HEK293 (cell line): ENCODE measurements around the gene STX4.
A peak's percentile ranks its signal among the peaks of the same experiment; 100 is the strongest.

Source experiments
- CTCF ChIA-PET: fragments of 350-600 bp; formaldehyde crosslinking; extraction: SDS; loops from one replicate; lab custom pipeline; 2021; ENCODE audit warnings: antibody characterized with exemption; lab: Yijun Ruan, JAX
- POLR2A ChIA-PET: fragments of 300-600 bp; formaldehyde crosslinking; extraction: SDS; loops from one replicate; lab custom pipeline; 2020; ENCODE audit warnings: antibody characterized with exemption, inconsistent platforms; lab: Yijun Ruan, JAX
- H3K27ac ChIP-seq: fragments of 200-500 bp; sonication (Bioruptor generic); 2 replicates; pipeline ENCODE4 v1.5.1; 2014; ENCODE audit warnings: low read depth, low read length, control low read depth, inconsistent platforms; ENCODE audit errors: extremely low read depth
- H3K36me3 ChIP-seq, 2 experiments: fragments of 200-500 bp in 1 of 2; sonication (Bioruptor generic) in 1 of 2; 1 replicate in 1 of 2; 2 replicates in 1 of 2; pipeline ENCODE4 v1.5.1; 2014 to 2017; ENCODE audit warnings: inconsistent platforms in 2 of 2, low read length in 2 of 2; ENCODE audit not compliant: control insufficient read depth in 2 of 2, insufficient read depth in 1 of 2
- H3K4me1 ChIP-seq: fragments of 200-500 bp; sonication (Bioruptor generic); 2 replicates; pipeline ENCODE4 v1.5.1; 2014; ENCODE audit warnings: mild to moderate bottlenecking, low read length, inconsistent platforms; ENCODE audit not compliant: control insufficient read depth, insufficient read depth
- H3K4me3 ChIP-seq: 2 replicates; pipeline ENCODE4 v1.5.1; 2011; ENCODE audit warnings: low read depth, mild to moderate bottlenecking, control low read depth, low read length, moderate library complexity
- H3K9me3 ChIP-seq: fragments of 200-500 bp; sonication (Bioruptor generic); 2 replicates; pipeline ENCODE4 v1.5.1; 2014; ENCODE audit warnings: low read depth, low read length, inconsistent platforms; ENCODE audit not compliant: control insufficient read depth, insufficient read depth
- GLI4 ChIP-seq: fragments of 450-650 bp; formaldehyde crosslinking; IDR thresholded peaks from 2 replicates; pipeline ENCODE4 v1.5.1; 2016; ENCODE audit warnings: missing biosample characterization, missing genetic modification characterization
- IKZF3 ChIP-seq: fragments of 450-650 bp; IDR thresholded peaks from 2 replicates; pipeline ENCODE4 v1.5.0; 2018; ENCODE audit warnings: missing biosample characterization, mild to moderate bottlenecking, missing genetic modification characterization, moderate library complexity
- MYNN ChIP-seq: fragments of 450-650 bp; formaldehyde crosslinking; IDR thresholded peaks from 2 replicates; pipeline ENCODE4 v1.5.1; 2016; ENCODE audit warnings: missing biosample characterization, missing genetic modification characterization, borderline replicate concordance
- PATZ1 ChIP-seq: fragments of 450-650 bp; formaldehyde crosslinking; IDR thresholded peaks from 2 replicates; pipeline ENCODE4 v1.5.1; 2016; ENCODE audit warnings: missing biosample characterization, missing genetic modification characterization
- YY1 ChIP-seq: fragments of 450-650 bp; formaldehyde crosslinking; IDR thresholded peaks from 2 replicates; pipeline ENCODE4 v1.5.1; 2018; ENCODE audit warnings: missing biosample characterization, missing genetic modification characterization
- ZBTB10 ChIP-seq: fragments of 450-650 bp; formaldehyde crosslinking; IDR thresholded peaks from 2 replicates; pipeline ENCODE4 v1.5.1; 2016; ENCODE audit warnings: missing biosample characterization, missing genetic modification characterization
- ZBTB11 ChIP-seq: fragments of 450-650 bp; formaldehyde crosslinking; conservative IDR thresholded peaks from 2 replicates; pipeline ENCODE4 v1.5.1; 2016; ENCODE audit warnings: low read depth, missing biosample characterization, missing genetic modification characterization
- ZFP37 ChIP-seq: fragments of 450-650 bp; formaldehyde crosslinking; IDR thresholded peaks from 2 replicates; pipeline ENCODE4 v1.5.1; 2016; ENCODE audit warnings: missing biosample characterization, missing genetic modification characterization
- ZIC2 ChIP-seq: fragments of 450-650 bp; formaldehyde crosslinking; IDR thresholded peaks from 2 replicates; pipeline ENCODE4 v1.5.1; 2016; ENCODE audit warnings: missing biosample characterization, missing genetic modification characterization
- ZNF10 ChIP-seq: fragments of 450-650 bp; formaldehyde crosslinking; IDR thresholded peaks from 2 replicates; pipeline ENCODE4 v1.5.1; 2017; ENCODE audit warnings: missing biosample characterization, missing genetic modification characterization
- ZNF202 ChIP-seq: fragments of 450-650 bp; formaldehyde crosslinking; IDR thresholded peaks from 2 replicates; pipeline ENCODE4 v1.5.1; 2016; ENCODE audit warnings: missing biosample characterization, missing genetic modification characterization, borderline replicate concordance
- ZNF211 ChIP-seq: fragments of 450-650 bp; formaldehyde crosslinking; IDR thresholded peaks from 2 replicates; pipeline ENCODE4 v1.5.1; 2016; ENCODE audit warnings: low read depth, missing biosample characterization, missing genetic modification characterization
- ZNF266 ChIP-seq: fragments of 450-650 bp; formaldehyde crosslinking; IDR thresholded peaks from 2 replicates; pipeline ENCODE4 v1.5.1; 2016; ENCODE audit warnings: missing biosample characterization, missing genetic modification characterization, low read depth
- ZNF311 ChIP-seq: fragments of 450-650 bp; formaldehyde crosslinking; IDR thresholded peaks from 2 replicates; pipeline ENCODE4 v1.5.1; 2017; ENCODE audit warnings: missing biosample characterization, missing genetic modification characterization, borderline replicate concordance
- ZNF350 ChIP-seq: fragments of 450-650 bp; formaldehyde crosslinking; IDR thresholded peaks from 2 replicates; pipeline ENCODE4 v1.5.0; 2017; ENCODE audit warnings: missing biosample characterization, mild to moderate bottlenecking, missing genetic modification characterization
- ZNF404 ChIP-seq: fragments of 450-650 bp; formaldehyde crosslinking; IDR thresholded peaks from 2 replicates; pipeline ENCODE4 v1.5.1; 2017; ENCODE audit warnings: missing biosample characterization, missing genetic modification characterization
- ZNF48 ChIP-seq: fragments of 450-650 bp; formaldehyde crosslinking; IDR thresholded peaks from 2 replicates; pipeline ENCODE4 v1.5.1; 2016; ENCODE audit warnings: missing biosample characterization, missing genetic modification characterization
- ZNF670 ChIP-seq: fragments of 450-650 bp; formaldehyde crosslinking; IDR thresholded peaks from 2 replicates; pipeline ENCODE4 v1.5.1; 2016; ENCODE audit warnings: missing biosample characterization, missing genetic modification characterization, low read depth
- ZNF704 ChIP-seq: fragments of 450-650 bp; formaldehyde crosslinking; IDR thresholded peaks from 2 replicates; pipeline ENCODE4 v1.5.1; 2016; ENCODE audit warnings: missing biosample characterization, missing genetic modification characterization
- TF ChIP-seq, protein P1 (sequence below): fragments of 450-650 bp; formaldehyde crosslinking; IDR thresholded peaks from 2 replicates; pipeline ENCODE4 v1.5.1; 2016; ENCODE audit warnings: missing biosample characterization, missing genetic modification characterization, borderline replicate concordance

Gene STX4, protein sequence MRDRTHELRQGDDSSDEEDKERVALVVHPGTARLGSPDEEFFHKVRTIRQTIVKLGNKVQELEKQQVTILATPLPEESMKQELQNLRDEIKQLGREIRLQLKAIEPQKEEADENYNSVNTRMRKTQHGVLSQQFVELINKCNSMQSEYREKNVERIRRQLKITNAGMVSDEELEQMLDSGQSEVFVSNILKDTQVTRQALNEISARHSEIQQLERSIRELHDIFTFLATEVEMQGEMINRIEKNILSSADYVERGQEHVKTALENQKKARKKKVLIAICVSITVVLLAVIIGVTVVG

GRCh38 chr16:31032736-31033708 lies at the start of gene STX4:
Gene STX4 (plus strand): TSS chr16:31033558. CDS start chr16:31033806, 248 bp downstream.
- H3K4me3 ChIP-seq, result peak within 1 kb of the TSS; percentile 86
- CTCF ChIA-PET, result interaction anchor here (0.6 to 2.3 kb wide), 3 partner anchors 9 to 61 kb away, joined by 3 to 6 read pairs (median 4); no protein-coding TSS in a partner anchor
- TF ChIP-seq PATZ1 (tag by site-specific recombination), result peak; percentile 100
- no peak; the same call in 1 of the 2 replicates for TF ChIP-seq ZNF704 (tag by site-specific recombination)
- TF ChIP-seq ZNF311 (tag by site-specific recombination), result no peak
- TF ChIP-seq ZIC2 (tag by site-specific recombination), result peak; percentile 88
- TF ChIP-seq IKZF3 (tag by site-specific recombination), result peak; percentile 57; the same call in 1 of the 2 replicates
- no peak for TF ChIP-seq ZNF266
- no peak; the same call in 1 of the 2 replicates for TF ChIP-seq ZFP37 (tag by site-specific recombination)
- no peak for TF ChIP-seq ZNF404 (tag by site-specific recombination)
- TF ChIP-seq ZNF48, result no peak
- peak; percentile 98 for TF ChIP-seq ZBTB11 (tag by site-specific recombination)
- peak; percentile 75; the same call in 1 of the 2 replicates for TF ChIP-seq ZNF10 (tag by site-specific recombination)
- no peak for TF ChIP-seq ZNF670 (tag by site-specific recombination)
- peak; percentile 100 for TF ChIP-seq ZBTB10 (tag by site-specific recombination)
- TF ChIP-seq, protein P1, sequence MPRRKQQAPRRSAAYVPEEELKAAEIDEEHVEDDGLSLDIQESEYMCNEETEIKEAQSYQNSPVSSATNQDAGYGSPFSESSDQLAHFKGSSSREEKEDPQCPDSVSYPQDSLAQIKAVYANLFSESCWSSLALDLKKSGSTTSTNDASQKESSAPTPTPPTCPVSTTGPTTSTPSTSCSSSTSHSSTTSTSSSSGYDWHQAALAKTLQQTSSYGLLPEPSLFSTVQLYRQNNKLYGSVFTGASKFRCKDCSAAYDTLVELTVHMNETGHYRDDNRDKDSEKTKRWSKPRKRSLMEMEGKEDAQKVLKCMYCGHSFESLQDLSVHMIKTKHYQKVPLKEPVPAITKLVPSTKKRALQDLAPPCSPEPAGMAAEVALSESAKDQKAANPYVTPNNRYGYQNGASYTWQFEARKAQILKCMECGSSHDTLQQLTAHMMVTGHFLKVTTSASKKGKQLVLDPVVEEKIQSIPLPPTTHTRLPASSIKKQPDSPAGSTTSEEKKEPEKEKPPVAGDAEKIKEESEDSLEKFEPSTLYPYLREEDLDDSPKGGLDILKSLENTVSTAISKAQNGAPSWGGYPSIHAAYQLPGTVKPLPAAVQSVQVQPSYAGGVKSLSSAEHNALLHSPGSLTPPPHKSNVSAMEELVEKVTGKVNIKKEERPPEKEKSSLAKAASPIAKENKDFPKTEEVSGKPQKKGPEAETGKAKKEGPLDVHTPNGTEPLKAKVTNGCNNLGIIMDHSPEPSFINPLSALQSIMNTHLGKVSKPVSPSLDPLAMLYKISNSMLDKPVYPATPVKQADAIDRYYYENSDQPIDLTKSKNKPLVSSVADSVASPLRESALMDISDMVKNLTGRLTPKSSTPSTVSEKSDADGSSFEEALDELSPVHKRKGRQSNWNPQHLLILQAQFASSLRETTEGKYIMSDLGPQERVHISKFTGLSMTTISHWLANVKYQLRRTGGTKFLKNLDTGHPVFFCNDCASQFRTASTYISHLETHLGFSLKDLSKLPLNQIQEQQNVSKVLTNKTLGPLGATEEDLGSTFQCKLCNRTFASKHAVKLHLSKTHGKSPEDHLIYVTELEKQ, result peak; percentile 74; the same call in 1 of the 2 replicates
- no peak for TF ChIP-seq ZNF211 (tag by site-specific recombination)
- no peak for TF ChIP-seq MYNN
- no peak for TF ChIP-seq GLI4 (tag by site-specific recombination)
- TF ChIP-seq ZNF202, result no peak
- peak; percentile 66 for TF ChIP-seq YY1 (tag by site-specific recombination)
- TF ChIP-seq ZNF350 (tag by site-specific recombination), result no peak

More at GRCh38 chr16:31032736-31033708, at the start of gene STX4:
- H3K36me3 ChIP-seq, result peaks cover 0 to 19% of the 10 kb centered on the region in 2 experiments; a peak in 1 of 3 replicates
- no peaks in the 10 kb centered on the region for H3K9me3 ChIP-seq
- no peaks in the 10 kb centered on the region for H3K4me1 ChIP-seq
- peak within 1 kb of the TSS; percentile 58; the same call in 1 of the 2 replicates for H3K27ac ChIP-seq
- POLR2A ChIA-PET, result interaction anchor here (0.6 to 2.6 kb wide), 9 partner anchors 36 to 1229 kb away, joined by 3 to 18 read pairs (median 4); partner anchors contain the start of genes KAT8, MAZ, ZNF646 and ZNF668
